GM06990 (cell line): ENCODE data around the gene STXBP6.
"Not testable (repeated sequence)": the region's sequence is repeated elsewhere in the genome, so short reads cannot be mapped to it uniquely, and the experiment has no call there.

Experiments used
- DNase-seq: peaks from one replicate; pipeline ENCODE4 v3.0.0-alpha.2; 2011; ENCODE audit not compliant: insufficient read length; ENCODE audit errors: extremely low read depth
- H3K27me3 ChIP-seq: replicated peaks from 2 replicates; pipeline ENCODE4 v1.6.0; 2011; ENCODE audit warnings: low read length; ENCODE audit not compliant: control insufficient read depth, insufficient read depth
- H3K36me3 ChIP-seq: 2 replicates; pipeline ENCODE4 v1.5.1; 2011; ENCODE audit warnings: low read length; ENCODE audit not compliant: control insufficient read depth, insufficient read depth
- H3K4me3 ChIP-seq: replicated peaks from 2 replicates; pipeline ENCODE4 v1.5.1; 2011; ENCODE audit warnings: low read depth, mild to moderate bottlenecking, control low read depth, low read length
- TF ChIP-seq, protein P1 (sequence below): IDR thresholded peaks from 2 replicates; pipeline ENCODE4 v1.5.1; 2011; ENCODE audit warnings: low read length, control low read depth, mild to moderate bottlenecking, inconsistent platforms; ENCODE audit not compliant: insufficient read depth, poor library complexity, severe bottlenecking

Gene STXBP6

DNA sequence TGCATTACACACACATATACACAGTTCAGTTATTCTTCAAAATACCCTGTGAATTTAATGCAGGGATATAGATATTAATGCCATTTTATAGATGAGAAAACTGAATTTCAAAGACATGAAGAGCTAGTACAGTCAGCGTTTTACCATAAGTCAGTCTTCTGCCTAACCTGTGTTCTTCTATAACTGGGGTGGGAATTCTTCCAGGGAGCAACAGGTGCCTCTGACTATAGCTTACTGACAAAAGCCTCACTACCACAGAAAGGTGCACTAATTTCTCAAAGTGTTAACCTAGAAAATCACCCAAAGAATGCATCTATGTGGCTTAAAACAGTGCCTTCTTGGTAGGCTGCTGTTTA lies 84.4 kb downstream of the STXBP6 start:
- no peaks in the 10 kb centered on the region for H3K27me3 ChIP-seq
- no peak for DNase-seq
- no peak overlapping the region for H3K4me3 ChIP-seq
- TF ChIP-seq, protein P1, sequence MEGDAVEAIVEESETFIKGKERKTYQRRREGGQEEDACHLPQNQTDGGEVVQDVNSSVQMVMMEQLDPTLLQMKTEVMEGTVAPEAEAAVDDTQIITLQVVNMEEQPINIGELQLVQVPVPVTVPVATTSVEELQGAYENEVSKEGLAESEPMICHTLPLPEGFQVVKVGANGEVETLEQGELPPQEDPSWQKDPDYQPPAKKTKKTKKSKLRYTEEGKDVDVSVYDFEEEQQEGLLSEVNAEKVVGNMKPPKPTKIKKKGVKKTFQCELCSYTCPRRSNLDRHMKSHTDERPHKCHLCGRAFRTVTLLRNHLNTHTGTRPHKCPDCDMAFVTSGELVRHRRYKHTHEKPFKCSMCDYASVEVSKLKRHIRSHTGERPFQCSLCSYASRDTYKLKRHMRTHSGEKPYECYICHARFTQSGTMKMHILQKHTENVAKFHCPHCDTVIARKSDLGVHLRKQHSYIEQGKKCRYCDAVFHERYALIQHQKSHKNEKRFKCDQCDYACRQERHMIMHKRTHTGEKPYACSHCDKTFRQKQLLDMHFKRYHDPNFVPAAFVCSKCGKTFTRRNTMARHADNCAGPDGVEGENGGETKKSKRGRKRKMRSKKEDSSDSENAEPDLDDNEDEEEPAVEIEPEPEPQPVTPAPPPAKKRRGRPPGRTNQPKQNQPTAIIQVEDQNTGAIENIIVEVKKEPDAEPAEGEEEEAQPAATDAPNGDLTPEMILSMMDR, result no peak
- H3K36me3 ChIP-seq, result no peaks in the 10 kb centered on the region

DNA sequence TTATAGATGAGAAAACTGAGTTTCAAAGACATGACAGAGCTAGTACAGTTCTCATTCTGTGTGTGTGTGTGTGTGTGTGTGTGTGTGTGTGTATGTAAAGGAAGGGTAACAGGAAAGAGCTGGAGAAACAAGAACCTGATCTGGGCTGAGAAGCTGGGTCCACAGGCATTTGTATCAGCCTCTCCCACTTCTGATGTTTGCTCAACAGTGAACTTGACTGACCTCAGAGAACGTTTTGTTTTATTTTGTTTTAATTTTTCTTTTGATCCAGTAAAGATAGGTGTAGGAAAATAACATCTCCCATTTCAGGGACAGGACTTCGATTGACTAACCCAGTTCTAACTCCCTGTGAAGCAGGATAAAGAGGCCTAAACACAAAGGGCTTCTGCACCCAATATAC lies 85.4 kb downstream of the STXBP6 start:
- TF ChIP-seq, protein P1, result no peak
- DNase-seq, result no peak
- H3K36me3 ChIP-seq, result no peaks in the 10 kb centered on the region
- H3K27me3 ChIP-seq, result no peaks in the 10 kb centered on the region
- no peak overlapping the region for H3K4me3 ChIP-seq

DNA sequence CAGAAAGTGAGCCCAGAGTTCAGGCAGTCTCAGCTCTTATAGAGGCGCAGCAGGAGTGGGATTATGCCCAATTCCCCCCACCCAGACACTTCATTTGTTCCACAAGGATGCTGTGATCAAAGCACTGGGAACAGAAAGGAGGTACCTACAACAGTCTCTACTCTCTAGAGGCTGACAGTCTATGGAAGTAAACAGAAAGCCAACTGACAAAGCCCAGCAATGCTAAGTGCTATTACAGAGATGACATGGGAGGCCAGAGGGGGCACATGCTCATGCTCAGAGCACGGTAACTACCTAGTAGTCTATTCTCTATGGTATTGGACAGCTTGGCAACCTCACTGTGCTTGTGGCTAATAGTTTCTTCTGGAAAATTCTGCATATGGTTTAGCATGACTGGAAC lies 85.9 kb downstream of the STXBP6 start:
- DNase-seq, result no peak
- Histone ChIP-seq H3K36me3 (no peaks in the 10 kb centered on the region), H3K27me3 (no peaks in the 10 kb centered on the region), H3K4me3 (no peak overlapping the region)
- TF ChIP-seq, protein P1, result no peak

DNA sequence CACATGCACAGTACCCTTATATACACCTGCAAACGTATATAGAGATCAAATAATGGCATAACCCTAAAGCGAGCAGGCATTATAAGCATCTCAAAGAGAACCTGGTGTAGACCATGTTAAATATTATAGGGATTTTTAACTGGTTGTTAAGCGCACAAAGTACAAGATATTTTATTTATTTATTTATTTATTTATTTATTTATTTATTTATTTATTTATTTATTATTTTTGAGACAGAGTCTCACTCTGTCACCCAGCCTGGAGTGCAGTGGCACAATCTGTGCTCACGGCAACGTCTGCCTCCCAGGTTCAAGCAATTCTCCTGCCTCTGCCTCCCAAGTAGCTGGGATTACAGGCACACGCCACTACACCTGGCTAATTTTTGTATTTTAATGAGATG lies 87.8 kb downstream of the STXBP6 start:
- H3K4me3 ChIP-seq, H3K36me3 ChIP-seq, DNase-seq, H3K27me3 ChIP-seq: not testable (repeated sequence)

DNA sequence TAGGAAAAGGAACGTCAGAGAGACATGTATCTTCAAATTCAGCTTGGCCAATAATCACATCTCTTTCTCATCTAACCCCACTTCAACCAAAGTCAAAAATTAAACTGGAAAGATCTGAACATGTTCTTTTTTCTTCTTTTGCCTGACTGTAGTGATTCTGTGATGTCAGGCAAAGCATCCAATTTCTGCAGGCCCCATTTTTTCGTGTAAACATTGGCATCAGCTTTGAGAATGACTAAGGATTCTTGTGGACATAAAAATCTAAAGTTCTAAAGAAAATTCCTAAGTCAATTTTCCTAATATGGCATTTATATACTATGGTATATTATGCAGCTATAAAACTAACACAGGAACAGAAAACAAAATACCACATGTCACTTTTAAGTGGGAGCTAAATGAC lies 89.1 kb downstream of the STXBP6 start:
- TF ChIP-seq, protein P1, result no peak
- H3K36me3 ChIP-seq, result no peaks in the 10 kb centered on the region
- H3K27me3 ChIP-seq, result no peaks in the 10 kb centered on the region
- H3K4me3 ChIP-seq, result no peak overlapping the region
- no peak for DNase-seq

DNA sequence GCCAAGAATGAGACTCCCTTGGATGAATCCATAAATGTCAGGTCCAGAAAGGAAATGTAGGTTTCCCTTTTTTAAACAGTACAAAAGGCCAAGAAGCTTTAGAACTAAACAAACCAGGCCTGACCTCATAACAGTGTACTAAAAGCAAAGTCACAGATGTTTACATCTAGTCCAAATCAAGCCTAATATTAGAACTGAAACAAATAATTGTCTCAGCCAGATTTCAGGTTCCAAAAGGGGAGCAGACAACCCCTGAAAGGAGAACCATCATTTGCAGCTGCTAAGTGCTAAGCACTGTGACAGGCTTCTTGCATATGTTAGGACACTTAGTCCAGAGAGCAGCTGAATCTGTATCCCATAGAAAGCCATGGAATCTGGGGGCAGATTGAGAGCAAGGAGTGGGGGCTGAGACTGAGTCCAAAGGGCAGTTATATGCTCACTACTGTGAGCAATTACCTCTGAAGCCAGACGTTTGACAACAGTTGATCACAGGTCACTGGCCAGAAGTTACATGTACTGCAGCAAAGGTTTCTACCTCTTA lies 90.1 kb downstream of the STXBP6 start:
- no peaks in the 10 kb centered on the region for H3K27me3 ChIP-seq
- DNase-seq, result no peak
- TF ChIP-seq, protein P1, result no peak
- H3K4me3 ChIP-seq, result no peak overlapping the region
- no peaks in the 10 kb centered on the region for H3K36me3 ChIP-seq
